Body of pancreas (tissue), 4 donors: ENCODE measurements around the gene RNF181.

ENCODE experiments used
- CTCF ChIP-seq, 7 experiments: fragments of 450-650 bp in 4 of 7; fragments of 200-600 bp in 3 of 7; sonication (generic) in 3 of 7; IDR thresholded peaks; one replicate each; pipeline ENCODE4 v1.5.1; 2016 to 2019; ENCODE audit warnings: antibody characterized with exemption in 7 of 7
- POLR2A ChIP-seq, 3 donors: fragments of 450-650 bp; IDR thresholded peaks; one replicate each; pipeline ENCODE4 v1.6.1; 2016; ENCODE audit warnings: antibody characterized with exemption in 3 of 3, mild to moderate bottlenecking in 2 of 3

GRCh38 chr2:85585781-85586105, 9.8 kb upstream of the RNF181 start:
- TF ChIP-seq CTCF (IDR thresholded peaks at IDR 0.05): no peak
- TF ChIP-seq POLR2A (IDR thresholded peaks at IDR 0.05): no peak
